Inferior parietal cortex (tissue), 1 donor: Measurements from ENCODE around the gene PEPD.

Source experiments
- DNase-seq: peaks from one replicate; pipeline ENCODE4 v3.0.0-alpha.2; 2016; ENCODE audit errors: extremely low spot score

The PEPD gene

DNA sequence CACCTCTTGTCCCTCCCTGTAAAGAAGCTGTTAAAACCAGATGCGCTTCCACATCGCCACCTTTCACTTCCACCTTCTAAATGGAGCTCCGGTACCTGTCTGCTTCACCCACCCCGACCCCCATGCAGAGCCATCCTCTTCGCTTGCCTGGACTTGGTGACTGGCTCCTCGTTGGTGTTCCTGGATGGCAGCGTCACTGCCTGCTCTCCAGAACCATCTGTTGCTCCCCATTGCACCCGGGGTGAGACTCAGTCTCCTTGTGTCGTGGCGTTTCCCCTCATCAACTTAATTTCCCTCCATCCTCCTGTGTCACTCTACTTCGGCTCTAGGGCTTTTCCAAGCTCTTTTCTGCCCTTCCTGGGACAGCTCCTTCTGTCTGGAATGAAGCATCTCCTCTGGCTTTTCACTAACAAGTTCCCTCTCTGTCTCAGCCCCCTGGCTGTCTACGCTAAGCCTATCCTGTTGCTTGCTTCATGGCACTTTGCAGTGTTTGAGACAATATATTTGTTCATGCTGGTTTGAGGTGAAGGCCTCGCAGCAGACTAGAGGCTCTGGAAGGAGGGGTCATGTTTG is 137.8 kb downstream of the PEPD start:
- DNase-seq = no peak

DNA sequence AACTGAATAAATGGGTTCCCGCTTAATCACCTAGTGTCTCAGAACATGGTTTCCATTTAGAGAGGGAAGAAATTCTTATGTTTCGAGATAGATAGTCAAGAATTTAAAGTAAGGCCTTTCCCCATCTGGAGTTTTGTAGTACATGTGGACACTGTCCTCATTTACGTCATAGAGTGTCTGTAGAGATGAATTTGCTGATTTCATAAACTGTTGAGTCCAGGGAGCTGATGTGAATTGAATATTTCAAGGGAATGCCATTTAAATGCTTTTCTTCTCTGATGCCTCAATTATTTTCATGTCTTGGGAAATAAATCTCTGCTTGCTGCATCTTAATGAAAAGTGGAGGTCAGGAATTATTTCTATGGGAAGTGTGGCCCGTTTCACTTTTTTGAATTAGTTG is 138.6 kb downstream of the PEPD start:
- DNase-seq = no peak

DNA sequence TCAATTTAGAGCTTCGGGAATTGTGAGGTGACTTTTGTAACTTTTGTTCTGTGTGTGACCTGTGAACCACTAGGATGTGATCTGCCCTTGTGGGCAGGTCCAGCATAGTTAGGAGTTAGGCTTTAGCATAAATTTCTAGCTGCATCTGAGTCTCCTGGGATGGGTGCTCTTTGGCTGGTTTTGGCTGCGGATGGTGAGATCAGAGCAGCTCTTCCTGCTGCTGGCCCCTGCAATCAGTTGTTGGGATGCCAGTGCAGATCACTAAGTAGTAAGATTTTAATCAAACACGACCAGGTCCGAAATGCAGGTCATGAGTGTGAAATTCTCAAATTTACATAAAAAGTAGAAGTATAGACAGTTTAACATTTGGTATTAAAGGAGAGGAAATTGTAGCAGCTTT is 139.6 kb downstream of the PEPD start:
- DNase-seq = no peak

DNA sequence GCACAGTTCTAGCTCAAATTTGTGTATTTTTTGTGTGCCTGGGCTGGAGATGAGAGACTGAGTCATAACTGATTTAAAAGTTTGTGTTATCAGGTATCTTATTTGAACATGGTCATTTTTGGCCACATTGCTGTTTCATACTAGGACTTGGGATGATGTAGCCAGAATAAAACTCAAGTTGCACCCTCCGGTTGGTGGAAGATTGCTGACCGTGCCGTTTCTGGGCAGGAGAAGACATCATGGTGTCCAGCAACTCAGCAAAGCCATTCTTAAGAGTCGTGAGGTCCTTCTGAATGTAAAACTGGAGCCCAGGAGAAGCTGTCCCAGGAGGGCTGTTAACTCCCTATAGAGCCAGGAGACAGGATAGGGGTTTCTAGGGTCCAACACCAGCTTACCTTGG is 140.5 kb downstream of the PEPD start:
- DNase-seq = no peak

DNA sequence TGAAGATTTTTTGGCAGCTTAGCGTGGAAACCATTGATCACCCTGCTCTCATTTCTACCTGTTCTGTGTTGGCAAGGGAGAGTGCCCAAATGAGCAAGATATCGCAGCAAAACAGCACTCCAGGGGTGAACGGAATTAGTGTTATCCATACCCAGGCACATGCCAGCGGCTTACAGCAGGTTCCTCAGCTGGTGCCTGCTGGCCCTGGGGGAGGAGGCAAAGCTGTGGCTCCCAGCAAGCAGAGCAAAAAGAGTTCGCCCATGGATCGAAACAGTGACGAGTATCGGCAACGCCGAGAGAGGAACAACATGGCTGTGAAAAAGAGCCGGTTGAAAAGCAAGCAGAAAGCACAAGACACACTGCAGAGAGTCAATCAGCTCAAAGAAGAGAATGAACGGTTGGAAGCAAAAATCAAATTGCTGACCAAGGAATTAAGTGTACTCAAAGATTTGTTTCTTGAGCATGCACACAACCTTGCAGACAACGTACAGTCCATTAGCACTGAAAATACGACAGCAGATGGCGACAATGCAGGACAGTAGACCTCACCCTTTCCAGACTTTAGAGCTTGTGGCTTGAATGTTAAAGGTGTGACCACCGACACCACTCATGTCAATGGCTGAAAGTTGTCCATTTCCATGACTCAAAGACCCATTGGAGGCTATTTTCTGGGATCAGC is 142.3 kb downstream of the PEPD start:
- DNase-seq = no peak

DNA sequence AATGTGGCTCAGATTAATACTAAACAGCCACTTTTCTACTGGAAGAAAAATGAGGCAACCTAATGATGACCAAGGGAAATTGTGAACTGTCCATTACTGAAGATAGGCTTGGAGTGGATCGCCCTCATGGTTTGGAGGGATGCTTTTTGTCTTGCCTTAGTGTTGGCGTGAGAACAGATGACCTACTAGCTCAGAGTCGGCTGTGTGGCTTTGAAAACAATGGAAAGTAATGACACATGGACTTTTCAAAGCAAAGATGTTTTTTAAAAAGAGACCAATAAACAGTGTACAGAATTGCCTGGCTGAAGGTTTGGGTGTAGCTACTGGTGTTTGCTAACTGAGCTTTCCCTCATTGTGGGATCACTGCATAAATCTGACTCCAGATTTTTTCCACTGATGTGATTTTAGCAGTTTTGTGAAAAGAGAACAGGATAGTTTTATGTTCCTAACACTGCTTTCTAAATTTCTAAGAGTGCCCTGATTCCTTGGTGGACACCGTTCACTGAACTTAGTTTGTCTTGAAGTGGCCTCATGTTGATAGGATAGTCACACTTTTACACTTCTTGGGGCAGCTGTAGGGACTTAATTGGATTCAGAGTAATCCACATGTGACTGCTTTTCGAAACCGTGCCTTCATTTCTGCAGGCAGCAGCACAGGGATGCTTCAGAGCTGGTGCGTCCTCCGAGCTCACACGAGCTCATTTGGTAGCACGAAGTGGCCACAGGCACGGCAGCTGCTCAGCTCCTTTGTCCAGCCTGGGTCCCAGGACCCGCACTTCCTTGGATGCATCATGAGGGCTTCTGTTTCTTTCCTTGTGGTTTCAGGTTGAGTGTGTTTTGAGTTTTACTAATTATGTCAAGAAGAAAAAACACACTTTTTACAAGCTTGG is 143.8 kb downstream of the PEPD start:
- DNase-seq = no peak

DNA sequence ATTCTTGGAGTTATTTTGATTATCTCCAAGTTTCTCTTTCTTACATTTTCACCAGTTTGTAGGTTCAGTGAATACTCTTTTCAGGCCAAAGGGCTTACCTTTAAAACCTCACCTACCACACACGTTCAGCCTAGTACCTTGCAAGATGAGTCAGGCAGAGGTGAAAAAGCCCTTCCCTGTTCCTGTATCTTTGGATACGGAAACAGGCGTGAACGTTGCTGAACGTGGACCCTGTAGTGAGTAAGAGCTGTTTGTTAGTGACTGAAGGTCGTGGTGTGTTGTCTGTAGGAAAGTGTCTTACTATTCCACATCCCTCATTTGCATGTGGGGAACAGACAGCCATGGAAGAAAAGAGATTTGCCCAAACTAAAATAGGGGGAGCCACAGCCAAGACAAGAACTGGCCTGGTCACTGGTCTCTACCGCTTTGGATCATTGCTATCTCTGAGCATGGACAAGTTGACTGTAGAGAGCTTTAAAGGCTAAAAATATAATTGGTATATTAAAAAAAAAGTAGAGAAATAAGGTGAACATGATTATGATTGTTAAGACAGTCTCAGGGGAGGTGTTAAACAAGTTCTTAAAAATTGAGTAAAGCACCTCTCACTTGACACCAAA is 144.5 kb downstream of the PEPD start:
- no peak for DNase-seq

DNA sequence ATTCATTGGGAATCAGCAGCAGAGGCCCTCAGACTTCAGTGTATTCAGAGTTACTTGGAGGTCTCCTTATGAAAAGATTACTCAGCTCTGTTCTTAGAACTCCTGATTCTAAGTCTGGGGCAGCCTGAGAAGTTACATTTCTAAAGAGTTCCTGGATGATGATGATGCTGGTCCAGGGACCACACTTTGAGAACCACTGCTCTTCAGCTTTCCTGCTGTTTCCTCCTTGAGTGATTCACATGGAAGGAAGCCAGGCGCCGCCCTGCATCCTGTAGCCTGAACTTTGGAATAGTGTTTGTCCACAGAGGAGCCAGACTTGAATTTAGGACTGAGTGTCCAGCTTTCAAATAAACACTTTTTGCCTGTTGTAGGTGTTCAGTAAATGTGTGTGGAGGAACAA is 145.2 kb downstream of the PEPD start:
- no peak for DNase-seq

DNA sequence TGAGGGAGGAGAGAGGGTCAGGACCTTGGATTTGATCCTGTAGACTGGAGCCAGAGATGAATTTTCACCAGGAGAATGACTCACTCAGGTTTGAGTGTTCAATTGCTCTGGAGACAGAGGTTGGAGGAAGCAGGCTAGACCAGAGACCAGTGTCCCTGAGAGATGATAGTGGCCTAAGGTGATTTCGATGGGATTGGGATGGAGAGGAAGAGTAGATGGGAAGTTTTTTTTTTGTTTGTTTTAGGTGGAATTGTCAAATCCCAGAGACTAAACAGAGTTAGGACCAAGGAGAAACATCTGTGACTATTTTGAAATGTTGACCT is 145.8 kb downstream of the PEPD start:
- no peak for DNase-seq

DNA sequence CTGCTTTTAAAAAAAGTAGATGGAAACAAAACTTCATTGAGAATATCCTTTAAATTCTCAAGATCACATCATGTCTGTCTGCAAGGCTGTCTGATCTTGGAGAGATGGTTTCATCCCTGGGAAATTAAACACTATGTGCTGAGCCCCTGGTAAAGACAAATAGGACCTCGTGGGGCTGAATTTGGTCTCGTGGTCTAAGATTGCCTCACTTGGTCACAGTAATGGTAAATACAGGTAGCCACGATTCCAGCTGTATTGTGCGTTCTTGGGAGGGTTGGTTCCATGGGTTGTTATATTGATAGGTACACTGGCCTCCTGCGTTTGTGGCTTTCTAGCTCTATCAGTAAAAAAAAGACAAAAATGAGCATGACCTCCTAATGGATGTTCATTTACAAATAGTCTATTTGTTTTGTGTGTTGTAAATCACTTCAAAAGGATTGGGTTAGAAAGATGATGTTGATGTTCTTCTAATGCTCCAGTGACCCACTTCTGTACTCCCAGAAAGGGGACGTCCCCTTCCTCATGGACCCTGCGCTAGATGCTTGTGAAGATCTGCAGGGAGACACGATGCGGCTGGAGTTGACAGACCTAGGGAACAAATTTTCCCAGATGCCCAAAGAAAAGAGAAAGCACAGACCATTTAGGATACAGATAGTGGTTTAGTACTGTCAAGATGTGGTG is 146.3 kb downstream of the PEPD start:
- no peak for DNase-seq

DNA sequence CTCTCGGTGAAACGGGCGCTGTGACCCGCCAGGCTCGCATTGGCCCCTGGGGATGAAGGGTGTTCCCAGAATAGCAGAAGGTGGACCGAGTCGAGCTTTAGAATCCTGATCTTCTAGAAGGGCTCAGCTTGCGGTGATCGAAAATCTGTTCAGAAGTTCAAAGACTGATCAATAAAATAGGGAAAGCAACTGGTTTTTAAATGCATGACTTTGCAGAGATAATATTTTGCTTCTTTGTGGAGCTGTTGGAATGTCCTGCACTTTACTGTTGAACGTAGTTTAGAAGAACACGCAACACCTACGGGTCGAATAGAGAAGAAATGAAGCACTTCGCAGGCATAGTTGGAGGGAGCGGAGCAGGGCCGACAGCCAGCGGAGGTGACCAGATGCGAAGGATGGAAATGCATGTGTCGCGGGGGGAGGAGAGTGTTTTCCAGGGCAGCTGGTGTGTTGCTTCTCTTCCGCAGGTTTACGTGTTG is 147.3 kb downstream of the PEPD start:
- DNase-seq = peak; percentile 37

DNA sequence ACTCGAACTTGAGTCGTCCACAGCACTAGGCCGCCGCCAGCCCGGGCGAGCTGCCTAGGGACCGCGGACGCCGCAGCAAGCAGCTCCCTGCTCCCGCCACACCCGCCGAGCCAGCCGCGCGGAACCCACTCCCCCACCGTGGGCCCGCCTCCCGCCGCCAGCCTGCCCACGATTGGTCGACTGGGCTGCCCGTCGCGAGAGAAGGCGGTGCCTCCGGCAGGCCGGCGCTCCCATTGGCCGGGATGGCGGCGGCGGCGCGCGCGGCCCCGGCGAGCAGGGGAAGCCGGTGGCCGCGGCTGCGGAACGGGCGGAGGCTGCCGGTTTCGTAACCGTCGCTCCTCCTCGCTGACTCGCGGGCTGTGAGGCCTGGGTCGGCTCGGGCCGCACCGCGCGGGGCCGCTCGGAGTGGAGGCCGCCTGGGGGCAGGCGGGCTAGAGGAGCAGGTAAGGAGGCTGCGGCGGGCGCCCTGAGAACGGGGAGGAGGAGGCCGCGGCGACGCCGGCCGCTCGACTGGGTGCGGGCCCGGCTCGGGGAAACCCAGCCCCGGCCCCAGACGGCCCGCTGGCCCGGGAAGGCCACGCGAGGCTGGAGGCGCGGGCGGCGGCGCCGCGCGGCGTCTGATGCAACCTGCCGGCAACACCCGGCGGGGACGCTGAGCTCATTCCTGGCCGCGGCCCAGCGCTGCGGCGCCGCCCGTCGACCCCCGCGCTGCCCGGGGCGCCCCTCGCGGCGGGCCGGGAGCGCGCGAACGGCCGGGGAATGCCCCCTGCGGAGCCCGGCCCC is 147.9 kb downstream of the PEPD start, which contains the start of gene CEBPG:
TSS of gene CEBPG (plus strand) at position 257 of the 783 bp plus-strand sequence. CDS start 5,531 bp downstream, outside the sequence.
- peak; percentile 89 for DNase-seq

DNA sequence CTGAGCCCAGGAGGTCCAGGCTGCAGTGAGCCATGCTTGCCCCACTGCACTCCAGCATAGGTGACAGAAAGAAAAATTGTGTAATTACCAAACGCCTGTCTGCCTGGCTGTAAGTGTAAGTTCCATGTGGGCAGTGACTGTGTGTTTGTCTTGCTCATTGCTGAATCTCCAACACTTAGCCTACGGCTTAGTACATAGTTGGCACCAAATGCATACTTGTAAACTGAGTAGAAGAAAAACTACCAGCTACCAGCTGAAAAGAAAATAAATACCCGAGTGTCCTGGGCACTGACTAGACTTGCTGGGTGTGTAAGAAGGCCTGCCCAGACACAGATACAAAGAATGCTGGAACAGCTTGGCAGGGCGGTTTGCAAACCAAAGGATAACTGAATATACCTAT is 150.8 kb downstream of the PEPD start:
- DNase-seq = no peak

DNA sequence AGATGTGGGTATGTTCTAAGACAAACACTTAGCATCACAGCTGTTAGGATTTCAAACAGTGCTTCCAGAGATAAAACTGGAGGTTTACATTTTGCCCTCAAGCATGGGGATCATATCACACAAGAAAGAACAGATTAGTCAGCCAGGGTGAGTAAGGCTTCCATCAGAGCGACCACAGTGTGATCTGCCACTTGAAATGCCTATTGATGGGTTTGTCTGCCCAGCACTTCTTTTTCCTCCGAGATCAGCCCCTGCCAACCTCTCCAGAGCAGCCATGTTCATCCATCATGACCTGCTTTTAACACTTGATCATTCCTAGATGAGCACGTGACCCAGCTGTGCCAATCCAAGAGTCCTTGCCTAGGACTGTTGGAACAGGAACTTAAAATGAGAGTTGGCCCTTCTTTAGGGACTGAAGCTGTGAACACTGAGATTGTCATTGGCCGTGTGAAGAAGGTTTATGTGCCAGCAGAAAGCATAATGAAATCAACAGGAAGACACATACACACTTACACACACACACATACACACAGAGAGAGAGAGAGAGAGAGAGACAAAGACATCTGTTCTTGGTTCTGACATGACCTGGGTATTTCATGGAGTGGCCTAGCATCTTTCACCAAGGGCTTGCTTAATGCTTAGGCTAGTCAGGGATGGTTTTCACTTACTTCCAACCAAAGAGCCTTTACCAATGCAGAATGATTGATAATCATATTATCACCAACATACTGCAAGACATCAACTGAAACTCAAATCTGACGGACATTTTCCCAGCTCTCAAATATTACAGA is 153.3 kb downstream of the PEPD start:
- no peak for DNase-seq

DNA sequence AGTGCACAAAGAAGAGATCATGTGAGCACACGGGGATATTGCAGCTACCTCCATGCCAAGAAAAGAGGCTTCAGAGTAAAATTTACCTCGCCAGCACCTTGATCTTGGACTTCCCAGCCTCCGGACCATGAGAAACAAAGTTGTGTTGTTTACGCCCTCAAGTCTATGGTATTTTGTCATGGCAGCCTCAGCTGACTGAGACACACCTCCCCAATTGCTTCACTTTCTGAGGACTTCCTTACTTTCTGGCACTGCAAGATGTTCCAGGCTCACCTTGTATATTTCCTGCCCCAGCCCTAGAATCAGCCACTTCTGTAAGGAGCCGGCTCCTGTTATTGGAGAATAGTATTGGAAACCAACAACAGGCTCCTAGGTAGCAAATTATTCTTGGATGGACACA is 154.7 kb downstream of the PEPD start:
- no peak for DNase-seq

DNA sequence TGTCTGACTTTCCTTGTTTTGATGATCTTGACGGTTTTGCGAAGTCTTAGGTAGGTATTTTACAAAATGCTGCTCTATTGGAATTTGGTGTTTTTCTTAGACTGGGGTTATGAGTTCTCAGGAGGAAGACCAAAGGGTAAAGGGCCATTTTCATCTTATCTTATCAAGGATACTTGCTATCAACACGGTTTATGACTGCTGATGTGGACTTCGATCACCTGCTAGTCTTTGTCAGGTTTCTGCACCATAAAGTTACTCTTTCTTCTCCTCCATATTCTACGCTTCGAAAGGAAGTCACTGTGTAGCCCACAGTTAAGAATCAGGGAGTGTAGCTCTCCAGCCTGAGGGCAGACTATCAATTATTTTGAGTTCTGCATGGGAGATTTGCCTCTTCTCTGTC is 155.5 kb downstream of the PEPD start:
- no peak for DNase-seq

DNA sequence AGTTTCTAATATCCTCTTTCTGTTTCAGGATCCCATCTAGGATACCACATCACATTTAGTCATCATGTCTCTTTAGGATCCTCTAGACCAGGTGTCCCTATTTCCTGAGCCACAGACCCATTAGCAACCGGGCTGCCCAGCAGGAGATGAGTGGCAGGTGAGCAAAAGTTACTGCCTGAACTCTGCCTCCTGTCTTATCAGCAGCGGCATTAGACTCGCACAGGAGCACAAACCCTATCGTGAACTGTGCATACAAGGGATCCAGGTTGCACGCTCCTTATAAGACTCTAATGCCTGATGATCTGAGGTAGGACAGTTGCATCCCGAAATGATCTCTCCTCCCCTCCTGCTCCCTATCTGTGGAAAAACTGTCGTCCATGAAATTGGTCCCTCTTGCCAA is 155.9 kb downstream of the PEPD start:
- no peak for DNase-seq

DNA sequence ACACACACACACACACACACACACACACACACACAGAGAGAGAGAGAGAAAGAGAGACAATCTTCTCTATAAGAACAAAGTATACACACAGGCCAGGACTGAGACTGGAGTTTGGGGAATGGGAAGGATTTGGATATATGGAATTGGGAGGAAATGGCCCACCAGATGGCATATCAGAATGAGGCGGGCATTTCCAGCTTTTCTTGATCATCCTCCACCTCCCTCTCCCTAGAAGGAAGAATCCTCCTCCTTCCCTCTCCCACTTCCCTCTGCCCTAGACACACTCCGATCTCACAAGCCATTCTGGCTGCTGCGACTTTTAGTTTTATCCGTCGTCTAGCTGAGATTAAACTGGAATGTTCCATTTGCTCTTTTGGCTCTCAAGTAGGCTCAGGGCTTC is 158.1 kb downstream of the PEPD start:
- no peak for DNase-seq

DNA sequence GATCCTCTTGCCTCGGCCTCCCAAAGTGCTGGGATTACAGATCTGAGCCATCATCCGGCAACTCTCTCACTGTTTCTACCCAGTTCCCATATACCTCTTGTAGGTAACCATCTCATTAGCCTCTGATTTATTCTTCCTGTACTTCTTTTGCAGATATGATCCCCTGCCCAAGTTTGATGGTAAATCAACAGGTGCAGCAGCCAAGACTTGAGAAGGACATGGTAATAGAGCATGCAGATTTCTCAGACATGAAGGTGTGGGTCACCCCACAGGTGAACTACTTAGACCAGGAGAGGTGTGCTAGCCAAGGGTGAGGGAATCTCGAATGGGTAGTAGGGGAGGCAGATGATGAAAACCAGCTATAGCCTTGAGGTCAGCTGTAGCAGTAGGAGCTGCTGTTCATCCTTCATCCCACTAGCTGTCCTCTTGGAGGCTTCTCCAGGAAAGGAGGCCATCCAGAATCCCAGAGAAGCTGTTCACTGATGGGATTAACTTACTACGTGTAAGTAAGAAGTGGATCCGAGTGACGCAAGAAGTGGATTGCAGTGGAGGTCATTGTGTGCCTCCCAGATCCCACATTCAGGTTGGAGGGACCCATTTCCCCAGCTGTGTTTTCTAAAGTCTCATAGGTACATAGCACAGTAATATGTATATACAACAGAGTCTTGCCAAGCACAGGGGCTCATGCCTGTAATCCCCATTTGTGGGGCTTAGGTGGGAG is 158.9 kb downstream of the PEPD start:
- DNase-seq = no peak

DNA sequence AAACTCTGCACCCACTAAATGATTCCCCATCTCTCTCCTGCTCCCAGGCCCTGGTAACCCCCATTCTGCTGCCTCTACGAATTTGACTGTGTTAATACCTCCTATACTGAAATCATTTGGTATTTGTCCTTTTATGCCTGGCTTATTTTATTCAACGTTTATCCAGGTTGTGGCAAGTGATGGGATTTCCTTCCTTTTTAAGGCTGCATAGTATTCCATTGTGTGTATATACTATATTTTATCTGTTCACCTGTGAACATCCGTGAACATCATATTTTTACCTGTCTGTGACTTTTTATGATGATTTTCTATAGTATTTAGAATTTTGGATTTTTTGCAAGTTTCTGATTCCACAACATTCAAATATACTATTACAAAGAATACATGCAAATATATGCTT is 162.0 kb downstream of the PEPD start:
- DNase-seq = no peak
